GM12872 (cell line): Measurements from ENCODE around the gene LARP1.
A peak's percentile ranks its signal among the peaks of the same experiment; 100 is the strongest.

ENCODE experiments used
- TF ChIP-seq, protein P1 (sequence below): IDR thresholded peaks from 3 replicates; pipeline ENCODE4 v1.5.1; 2011; ENCODE audit warnings: low read depth, mild to moderate bottlenecking, low read length, moderate library complexity; ENCODE audit not compliant: insufficient read depth

The LARP1 gene

DNA sequence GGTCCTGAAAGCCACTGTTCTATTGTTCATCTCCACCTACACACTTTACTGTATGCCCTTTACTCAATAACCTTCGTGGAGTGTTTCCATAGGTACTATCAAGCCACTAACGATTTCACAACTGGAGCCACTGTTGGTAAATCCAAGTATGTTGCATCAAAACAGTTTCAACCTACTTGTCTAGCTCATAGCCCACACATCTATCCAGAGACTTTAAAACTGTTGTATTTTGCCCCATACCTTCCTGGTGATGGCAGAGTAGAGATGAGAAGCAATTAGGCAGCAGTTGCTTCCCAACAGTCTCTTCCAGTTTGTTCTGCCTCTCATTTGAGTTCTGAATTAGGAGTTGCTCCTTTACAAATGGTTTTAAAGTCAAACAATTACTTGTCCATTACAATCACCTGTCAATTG is 94.6 kb downstream of the LARP1 start:
- TF ChIP-seq, protein P1, sequence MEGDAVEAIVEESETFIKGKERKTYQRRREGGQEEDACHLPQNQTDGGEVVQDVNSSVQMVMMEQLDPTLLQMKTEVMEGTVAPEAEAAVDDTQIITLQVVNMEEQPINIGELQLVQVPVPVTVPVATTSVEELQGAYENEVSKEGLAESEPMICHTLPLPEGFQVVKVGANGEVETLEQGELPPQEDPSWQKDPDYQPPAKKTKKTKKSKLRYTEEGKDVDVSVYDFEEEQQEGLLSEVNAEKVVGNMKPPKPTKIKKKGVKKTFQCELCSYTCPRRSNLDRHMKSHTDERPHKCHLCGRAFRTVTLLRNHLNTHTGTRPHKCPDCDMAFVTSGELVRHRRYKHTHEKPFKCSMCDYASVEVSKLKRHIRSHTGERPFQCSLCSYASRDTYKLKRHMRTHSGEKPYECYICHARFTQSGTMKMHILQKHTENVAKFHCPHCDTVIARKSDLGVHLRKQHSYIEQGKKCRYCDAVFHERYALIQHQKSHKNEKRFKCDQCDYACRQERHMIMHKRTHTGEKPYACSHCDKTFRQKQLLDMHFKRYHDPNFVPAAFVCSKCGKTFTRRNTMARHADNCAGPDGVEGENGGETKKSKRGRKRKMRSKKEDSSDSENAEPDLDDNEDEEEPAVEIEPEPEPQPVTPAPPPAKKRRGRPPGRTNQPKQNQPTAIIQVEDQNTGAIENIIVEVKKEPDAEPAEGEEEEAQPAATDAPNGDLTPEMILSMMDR, result no peak

DNA sequence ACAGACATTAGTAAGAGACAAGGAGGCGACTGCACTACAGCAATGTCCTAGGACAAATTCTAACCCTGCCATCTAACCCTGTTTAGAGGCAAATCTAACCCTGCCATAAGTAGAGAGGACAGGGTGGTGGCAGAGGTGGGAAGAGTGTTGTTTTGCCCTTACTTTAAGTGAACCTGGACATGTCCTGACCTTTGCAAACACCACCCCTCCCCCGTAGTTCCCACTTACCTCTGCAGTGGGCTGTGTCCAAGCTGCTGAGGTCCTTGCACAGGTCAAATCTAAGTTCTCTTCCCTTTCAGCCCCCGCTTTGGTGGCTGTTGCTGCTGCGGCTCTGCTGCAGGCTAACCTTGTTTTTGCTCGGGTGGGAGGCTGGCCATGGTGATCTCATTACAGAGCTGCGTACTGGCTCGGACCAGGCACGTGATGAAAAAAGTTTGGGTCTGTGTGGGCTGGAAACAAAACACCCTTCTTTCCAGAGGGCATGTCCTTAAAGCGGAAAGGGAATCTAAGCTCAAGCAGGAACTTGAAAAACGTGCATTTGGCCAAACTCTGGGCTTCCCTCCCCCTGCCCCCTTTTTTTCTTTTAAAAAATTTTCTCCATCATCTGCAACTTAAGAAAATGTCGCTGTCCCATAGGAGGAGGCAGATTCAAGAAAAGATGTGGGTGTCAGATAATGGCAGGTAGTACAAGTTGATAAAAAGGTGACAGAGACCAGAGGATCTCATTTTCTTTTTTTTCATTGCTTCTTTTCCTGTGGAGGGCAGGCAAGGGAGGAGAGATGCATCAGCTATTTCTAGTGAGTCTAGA is 95.3 kb downstream of the LARP1 start, which contains the start of gene FAXDC2:
Gene FAXDC2 (minus strand): TSS at position 349 of the 808 bp plus-strand sequence. CDS start 12,425 bp downstream, outside the sequence.
- TF ChIP-seq, protein P1, result no peak

DNA sequence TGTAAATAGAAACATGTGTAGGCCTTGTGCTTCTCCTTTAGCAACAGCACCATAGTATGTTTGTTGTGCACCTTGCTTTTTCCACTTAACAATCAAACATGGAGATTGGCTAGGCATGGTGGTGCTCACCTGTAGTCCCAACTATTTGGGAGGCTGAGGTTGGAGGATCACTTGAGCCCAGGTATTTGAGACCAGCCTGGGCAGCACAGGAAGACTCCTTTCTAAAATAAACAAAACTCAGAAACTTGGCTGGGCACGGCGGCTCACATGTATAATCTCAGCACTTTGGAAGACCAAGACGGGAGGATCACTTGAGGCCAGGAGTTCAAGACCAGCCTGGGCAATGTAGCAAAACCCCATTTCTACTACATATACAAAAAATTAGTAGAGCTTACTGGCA is 96.2 kb downstream of the LARP1 start:
- TF ChIP-seq, protein P1, result no peak

DNA sequence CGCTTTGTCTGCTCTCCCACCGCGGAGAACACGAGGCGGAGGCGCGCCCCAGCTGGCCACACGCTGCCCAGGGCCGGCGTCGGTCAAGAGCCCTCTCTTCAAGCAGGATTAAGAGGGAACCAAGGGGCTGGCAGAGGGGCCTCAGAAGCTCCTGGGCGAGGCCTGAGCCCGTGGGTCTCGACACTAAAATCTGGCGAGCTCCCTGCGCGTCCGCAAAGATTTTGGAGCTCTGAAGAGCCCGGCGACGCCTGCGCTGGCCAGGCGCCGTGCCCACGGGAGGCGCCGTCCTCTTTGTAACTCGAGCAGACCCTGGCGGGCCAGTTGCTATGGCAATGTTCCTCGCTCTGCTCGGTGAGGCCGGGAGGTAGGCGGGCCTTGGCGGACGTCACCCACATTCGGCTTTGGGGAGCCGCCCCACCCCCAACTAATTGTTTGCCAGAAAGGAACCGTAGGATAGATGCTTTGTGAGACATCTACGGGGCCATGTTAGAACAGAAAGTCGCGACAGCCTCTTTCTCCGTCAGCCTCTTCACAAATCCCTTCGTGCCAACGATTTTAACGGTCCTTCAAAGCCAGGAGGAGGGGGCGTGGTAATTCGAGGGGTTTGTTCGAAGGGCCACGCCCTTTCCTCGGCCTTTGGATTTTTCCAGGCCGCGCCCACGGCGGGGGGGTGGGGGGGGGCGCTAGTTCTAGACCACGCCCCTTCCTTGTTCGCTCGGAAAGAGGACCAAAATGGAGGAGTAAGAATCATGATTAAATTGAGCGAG is 102.5 kb downstream of the LARP1 start:
- TF ChIP-seq, protein P1, result 0 out of 3 replicates have a peak, but pooled peaks have one; percentile 12

DNA sequence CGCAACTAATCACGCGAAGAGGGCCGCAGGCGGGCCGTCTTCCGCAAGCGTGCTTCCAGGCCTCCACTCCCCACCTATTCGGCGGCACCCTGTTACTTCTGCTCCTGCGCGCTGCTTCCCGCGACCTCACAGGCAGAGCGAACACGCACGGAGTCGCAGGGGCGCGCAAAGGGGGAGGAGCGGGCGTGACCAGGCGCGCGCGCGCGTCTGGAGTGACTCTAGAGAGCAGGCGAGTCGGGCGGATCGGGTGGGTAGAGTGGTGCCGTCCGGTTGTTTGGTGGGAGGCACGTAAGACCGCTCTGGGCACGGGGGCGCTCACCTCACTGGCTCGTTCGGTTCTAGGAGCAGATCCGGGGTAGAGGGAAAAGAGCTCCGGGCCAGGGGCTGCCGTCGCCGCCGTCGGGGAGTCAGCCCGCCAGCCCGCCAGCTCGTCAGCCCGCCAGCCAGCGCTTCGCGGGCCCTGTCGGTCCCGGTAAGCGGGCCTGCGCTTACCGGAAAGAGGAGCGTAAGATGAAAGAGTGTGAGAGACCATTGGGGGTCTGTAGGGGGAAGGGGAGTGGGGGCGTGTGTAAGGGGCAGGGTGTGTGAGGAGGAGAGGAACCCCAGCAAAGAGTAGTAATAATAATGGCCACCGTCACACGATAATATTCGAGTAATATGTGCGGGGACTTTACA is 103.3 kb downstream of the LARP1 start, which contains the start of gene CNOT8:
Gene CNOT8 (plus strand): TSS at position 331 of the 675 bp plus-strand sequence. CDS start 4,652 bp downstream, outside the sequence.
- TF ChIP-seq, protein P1, result no peak

DNA sequence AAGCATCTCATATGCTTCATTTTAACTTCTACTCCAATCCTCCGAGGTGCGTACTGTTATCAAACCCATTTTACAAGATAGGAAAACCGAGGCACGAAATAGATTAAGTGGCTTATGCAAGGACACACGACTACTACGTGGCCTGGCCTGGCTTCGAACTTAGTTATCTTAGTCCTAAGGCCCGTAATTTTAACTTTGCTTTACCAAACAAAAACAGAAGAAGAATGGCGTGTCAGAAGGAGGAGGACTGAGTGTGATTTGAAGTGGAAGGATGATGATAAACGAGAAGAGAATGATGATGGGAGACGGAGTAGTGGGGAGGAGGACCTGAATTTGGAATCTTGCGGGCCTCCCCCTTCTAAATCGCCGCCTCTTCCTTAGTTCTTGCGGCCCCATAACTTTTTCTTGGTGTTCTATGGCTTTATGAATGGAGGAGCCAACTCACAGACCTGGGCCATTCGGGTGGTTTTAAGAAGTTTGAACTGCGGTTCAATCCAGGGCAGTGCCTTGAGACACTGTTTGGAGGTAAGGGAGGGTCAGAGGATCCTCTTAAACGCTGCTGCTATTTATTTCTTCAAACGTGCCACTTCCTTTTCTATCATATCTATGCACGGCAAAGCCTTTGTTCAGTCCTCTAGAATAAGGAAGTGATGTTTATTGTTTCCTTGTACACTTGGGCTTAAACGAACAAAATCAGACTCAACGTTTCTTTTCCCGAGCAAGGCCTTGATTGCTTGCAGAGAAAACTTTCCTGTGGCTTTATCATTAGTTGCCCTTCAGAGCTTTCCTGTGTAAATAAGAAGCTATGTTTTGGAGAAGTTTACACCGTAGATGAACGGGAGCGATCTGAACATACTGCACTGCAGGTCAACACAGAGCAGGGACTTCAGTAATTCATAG is 104.0 kb downstream of the LARP1 start:
- TF ChIP-seq, protein P1, result no peak
